Hematopoietic multipotent progenitor cell treated with erythropoietin and hydrocortisone succinate and interleukin-3 and kit ligand, for 17 days (in vitro differentiated cells): ENCODE results near the gene VEGFD.

Experiments
- DNase-seq: peaks from one replicate; pipeline ENCODE4 v3.0.0-alpha.2; 2015; ENCODE audit warnings: low spot score

VEGFD gene, protein sequence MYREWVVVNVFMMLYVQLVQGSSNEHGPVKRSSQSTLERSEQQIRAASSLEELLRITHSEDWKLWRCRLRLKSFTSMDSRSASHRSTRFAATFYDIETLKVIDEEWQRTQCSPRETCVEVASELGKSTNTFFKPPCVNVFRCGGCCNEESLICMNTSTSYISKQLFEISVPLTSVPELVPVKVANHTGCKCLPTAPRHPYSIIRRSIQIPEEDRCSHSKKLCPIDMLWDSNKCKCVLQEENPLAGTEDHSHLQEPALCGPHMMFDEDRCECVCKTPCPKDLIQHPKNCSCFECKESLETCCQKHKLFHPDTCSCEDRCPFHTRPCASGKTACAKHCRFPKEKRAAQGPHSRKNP

DNA sequence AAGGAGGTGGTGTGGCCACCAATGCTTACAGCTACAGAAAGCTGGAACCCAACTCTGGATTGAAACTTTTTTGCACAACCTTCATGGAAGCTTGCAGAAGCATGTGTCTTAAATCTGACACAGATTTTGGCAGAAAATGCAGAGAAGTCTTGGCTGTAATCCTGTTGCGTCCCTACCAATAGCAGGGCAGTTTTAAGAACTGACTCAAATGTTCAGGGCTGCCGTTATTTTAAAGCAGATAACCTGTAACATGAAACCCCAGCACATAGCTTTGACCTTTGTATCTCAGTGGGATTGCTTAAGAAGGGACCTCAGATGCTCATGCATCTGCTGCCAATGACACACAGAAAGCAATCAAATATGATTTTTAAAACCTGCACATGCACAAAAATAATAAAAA lies at the start of gene VEGFD:
VEGFD (minus strand) TSS at position 110 of the 400 bp plus-strand sequence. CDS start 467 bp downstream, outside the sequence.
- no peak for DNase-seq

DNA sequence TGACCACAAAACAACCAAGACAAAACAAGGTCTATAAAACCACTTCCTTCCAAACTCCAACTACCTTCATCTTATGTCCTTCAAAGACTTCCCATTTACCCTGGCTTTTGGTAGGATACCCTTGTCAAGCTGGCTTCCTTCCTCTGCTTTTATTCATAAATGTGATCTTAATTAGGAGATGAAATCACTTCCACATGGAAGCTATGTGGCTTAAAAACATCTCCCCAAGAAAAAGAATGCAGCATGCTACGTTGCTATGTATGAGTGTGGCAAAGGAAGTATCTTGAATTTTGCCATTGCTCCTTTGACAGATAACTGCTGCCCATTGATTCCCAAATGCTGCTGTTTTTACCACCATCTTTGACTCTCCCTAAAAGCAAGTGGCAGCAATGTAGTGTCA lies 46.4 kb upstream of the VEGFD start:
- no peak for DNase-seq

DNA sequence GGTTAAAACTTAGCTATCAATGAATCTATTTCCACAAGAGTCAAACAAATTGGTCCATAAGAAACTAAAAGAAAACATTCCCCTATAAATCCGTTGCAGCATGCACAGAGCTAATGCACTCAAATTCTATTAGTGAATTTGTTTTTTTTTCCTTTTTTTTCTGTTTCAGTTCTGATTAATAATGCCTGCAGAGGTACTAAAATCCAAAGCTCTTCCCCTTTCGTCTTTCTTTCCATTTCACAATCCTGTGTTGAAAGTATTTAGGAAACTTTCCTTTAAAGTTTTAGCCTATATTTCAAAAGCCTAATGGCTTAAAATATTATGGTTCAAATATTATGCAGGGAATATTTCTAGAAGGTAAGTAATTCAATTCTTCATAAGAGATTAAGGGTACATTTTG lies 45.9 kb upstream of the VEGFD start:
- DNase-seq, result no peak

DNA sequence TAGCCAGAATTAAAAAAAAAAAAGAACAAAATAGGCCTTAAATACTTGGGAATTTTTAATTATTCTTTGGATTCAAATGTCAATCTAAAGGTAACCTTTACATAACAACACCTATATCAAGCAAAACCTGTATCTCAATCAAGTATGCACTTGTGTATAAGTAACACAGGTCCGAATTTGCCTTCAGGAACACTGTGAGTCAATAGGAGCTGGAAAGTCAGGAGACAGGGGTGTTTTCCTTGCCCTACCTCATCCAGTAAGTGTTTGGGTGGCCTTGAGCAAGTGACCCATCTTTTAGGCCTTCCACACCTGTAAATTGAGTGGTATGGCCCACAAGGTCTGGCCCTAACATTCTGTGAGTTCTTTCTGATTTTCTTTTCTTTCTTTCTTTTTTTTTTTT lies 40.8 kb upstream of the VEGFD start:
- DNase-seq, result no peak

DNA sequence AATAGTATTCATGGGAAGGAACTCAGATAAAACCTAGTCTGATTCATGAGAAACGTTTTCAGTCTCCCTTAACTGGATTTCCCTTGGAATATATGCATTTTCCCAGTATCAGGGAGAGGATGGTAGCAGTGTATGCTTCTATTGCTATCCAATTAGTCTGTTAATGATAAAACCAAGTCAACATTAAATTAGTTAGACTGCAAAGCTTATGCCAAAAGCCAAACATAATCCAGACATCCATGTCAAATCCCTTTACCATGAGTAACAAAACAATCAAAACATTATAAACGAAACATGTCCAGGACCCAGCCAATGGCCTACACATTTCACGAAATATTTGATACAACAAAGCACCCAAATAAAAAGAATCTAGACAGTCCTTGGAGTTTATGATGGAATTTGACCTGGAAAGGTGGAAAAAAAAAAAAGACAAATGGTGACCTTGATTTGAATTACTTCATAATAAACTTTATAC lies 34.5 kb upstream of the VEGFD start:
- DNase-seq, result no peak

DNA sequence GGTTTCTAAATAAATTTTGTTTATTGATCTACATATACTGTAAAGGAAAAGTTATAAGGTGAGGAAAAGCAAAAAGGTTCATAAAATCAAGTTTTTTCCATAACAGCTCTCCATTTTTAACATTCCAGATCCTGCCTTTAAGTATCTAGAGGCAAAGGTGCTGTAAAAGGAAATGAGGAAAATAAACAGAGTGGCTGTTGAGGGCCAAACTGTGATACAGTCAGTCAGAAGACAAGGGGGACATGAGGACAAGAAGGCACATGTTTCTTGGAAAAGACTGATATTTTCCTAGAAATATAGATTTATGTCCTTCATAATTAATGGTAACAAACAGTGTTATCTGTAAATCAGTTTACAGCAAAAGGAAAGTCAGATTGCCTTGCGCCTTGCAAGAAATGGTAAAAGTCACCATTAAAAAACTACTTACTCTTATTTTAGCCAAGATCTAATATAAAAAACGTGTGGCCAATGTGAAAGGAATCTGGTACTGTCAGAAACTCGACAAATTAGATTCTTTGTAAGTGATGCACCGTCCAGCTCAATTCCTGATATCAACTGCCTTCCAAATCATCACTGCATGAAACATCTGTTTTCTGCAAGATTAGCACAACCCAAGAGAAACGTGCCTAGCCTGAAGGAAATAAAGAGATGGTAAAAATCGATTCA lies 34.0 kb upstream of the VEGFD start:
- no peak for DNase-seq

DNA sequence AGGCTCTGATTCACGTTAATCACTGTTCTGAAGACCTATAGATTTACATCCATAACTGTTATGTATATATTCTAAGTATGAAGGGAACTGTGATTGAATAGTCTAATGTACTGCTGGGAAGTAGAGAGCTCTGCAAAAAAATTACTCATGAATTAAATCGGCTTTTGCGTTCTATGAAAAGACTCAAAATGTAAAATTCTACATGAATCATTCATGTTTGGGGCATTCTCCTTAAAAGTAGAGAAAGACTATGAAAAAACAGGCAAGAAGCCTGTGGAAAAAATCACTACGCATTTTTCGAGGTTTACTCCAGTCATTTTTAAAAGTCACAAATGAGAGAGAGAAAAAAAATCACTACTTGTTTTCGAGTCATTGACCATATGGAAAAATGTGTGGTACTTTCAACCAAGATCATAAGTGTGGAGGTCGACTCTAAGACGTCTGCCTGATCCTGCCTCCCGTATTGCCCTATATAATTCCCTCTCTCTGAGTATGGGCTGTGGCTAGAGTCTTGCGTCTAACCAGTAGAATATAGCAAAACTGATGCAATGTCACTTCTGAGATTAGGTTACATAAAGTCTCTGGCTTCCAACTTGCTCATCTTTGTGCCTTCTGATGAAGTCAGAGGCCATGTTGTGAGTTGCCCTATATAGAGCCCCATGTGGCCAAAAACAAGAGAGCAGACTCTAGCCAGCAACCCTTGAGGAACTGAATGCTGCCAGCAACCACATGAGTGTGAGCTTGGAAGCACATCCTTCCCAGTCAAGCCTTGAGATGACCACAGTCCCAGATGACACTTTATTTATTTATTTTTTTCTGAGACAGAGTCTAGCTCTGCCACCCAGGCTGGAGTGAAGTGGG lies 32.1 kb upstream of the VEGFD start:
- no peak for DNase-seq

DNA sequence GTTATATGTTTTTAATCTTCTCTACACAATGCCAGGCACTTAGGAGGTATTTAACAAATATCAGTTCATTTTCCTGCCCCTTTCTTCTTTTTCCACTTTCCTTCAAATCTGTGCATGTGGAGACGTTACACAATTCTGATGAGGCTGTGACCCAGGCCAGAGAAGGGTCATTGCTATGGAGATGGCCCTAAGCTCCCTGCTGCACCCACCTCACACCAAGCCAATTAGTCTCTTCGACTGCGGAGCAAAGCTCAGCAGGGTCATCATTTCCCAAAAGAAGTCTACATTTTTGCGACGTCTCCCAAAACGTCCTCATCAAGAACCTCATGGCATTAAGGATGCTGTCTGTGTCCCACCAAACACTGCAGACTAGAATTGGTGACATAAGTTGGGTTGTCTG lies 28.9 kb upstream of the VEGFD start:
- no peak for DNase-seq

DNA sequence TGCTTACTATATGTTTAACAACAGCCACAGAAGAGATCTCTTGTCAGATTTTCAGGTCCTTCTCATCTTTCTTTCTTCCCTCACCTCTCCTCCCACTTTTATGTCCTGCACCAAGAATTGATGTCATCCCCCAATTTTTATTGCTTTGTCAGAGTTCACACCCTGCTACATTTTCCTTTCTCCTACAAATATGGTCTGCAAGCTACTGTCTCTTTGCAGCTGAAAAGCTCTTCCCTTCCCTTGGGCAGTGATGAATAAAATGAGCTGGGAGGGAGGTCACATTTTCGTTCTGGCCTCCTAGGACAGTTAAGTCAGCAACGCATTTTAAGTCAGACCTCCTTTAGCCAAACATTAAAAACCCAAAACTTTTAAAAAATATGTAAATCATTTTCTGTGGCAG lies 26.7 kb upstream of the VEGFD start:
- no peak for DNase-seq

DNA sequence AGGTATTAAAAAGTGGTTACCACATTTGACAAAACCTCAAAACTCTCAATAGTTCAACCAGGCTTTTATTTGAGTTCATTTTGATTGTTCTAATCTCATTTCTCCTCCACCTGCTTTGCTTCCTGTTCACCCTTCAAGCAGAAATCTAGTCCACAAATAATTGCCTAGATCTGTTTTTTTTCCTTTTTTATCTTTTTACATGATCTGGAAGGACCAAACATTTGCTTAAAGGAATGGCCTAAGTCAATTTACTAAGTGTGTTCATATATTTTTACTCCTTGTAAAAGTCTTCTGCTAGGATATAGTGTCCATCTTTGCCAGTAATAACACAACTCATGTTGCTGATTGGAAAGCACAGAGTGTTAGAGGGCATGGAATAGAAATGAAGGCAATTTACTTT lies 26.2 kb upstream of the VEGFD start:
- DNase-seq, result no peak

DNA sequence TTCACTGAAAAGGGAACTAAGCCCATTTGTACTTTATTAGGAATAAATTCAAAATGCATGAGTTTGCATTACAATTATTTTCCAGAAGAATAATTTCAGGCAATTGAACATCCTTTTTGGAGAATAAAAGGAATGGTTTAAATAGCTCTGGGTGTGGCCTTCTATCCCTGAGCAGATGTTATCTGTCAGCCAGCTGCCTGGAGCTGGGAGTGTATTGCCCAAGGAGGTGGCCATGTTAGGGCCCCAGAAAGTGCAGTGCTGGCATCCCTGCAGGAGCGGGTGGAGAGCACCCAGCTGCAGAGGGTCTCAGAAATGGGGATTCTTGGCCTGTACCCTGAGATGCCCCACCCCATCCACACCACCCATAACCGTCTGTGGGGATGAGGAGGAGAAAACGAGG lies 21.6 kb upstream of the VEGFD start:
- DNase-seq, result peak; percentile 10

DNA sequence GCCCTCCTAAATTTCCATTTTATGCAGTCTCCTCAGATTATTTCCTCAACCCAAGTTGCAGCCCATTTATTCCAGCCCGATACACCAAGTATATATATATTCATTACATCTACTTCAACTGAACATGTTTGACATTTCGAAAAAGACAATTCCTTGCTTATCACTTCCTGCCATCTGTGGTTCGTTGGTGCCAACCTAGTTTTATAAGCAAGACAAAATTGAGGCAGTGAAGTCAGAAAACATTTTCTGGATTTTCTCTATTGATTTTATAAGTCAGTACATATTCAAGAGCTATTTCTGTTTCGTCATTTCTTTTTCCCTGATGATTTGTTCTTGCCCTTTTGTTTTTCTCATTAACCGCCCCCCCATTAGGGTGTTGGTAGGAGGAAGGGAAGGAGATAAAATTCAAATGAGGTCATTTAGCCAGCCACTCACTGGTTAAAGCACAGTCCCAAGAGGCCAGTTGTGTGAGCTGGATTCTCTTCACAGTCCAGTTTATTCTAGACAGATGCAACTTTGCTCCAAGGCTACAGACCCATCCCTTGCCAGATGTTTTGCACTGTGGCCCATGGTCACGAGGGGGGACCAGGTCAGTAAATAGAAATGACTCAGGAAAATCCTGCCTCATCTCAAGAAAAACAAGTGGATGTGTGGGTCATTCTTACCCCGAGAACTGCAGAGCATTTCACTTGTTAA lies 20.3 kb upstream of the VEGFD start:
- peak; percentile 69 for DNase-seq

DNA sequence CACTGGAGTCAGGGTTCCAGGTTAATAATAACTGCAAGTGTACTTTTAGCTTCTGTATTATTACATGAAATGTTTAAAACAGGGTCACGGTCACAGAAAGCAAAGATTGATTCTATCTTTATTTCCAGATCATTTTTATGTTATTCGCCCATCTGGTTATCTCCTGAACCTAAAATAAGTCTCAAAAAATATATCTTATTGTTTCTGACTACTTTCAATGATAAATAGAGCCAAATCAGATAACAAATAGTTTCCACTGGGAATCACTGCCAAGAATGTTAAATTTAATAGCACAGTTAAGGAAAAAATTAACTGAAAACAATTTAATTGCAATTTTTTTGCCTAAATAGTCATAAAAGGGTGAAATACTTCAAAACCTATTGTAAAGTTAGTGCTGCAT lies 17.2 kb upstream of the VEGFD start:
- no peak for DNase-seq

DNA sequence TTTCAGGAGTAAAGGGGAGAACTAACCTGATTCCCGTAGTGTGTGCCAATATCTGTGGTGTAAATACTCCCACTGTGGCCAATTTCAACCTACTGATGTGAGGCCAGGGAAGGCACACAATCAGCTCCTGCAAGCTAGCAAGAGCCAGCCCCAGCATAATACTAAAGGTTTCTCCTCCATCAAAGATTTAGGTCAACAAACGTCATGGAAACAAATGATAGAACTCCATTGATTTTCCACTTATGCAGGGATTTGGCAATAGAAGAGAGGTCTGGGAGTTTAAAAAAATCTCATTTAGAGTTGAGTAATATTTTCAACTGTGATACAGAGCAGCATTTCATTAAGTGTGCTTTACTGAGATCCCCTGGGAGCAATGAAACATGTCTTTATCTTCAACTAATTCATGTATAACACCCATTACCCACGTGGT lies 15.8 kb upstream of the VEGFD start:
- DNase-seq, result no peak

DNA sequence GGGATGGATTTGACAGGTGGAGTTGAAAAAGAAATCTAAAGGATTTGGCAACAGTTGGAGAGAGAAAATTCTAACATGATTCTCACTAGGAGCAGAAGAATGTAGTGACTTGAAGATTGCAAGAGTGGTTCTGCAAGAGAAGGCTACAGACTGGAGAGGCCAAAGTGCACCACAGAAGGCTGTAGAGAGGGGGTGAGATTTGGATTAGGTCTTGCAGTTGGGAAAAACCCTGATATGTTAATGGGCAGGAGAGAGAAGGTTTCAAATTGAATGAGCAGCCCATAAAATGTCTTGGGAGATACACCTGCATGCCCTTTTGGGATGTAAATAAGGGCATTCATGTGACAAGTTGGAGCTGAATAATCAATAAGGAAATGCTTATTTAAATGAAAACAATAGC lies 14.7 kb upstream of the VEGFD start:
- no peak for DNase-seq

DNA sequence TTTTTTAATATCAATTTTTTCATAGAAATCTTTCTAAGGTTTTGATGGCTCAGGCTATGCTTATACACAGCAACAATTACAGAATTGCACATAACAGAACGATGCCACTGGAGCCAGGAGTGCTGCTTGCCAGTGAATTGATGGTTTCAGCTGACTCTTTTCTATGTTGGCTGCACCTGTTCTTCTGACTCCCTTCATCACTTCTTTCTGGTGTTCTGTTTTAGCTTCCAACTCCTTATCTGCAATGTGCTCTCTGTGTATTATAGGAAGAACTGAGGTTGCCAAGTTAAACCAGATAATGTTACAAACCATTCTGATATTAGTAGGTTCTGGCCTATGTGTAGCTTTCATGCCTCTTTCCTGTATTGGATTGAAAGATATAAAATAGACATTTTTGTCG lies 11.6 kb upstream of the VEGFD start:
- no peak for DNase-seq

DNA sequence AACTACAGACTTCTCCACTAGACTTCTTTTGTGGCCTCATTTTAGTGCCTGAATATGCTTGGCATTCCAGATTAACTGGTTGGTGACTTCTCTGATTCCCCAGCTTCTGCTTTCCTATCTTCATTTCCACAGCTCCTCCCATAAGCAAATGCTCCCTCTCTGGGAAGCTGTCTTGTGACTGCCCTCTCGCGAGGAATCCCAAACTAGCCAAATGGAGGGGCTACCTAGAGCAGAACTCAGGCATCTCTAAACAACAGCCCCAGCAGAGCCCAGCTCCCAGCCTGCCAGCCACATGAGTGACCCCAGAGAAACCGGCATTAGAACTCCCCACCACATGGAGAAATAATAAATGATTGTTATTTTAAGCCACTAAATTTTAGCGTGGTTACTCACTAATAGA lies 7.6 kb upstream of the VEGFD start:
- no peak for DNase-seq

DNA sequence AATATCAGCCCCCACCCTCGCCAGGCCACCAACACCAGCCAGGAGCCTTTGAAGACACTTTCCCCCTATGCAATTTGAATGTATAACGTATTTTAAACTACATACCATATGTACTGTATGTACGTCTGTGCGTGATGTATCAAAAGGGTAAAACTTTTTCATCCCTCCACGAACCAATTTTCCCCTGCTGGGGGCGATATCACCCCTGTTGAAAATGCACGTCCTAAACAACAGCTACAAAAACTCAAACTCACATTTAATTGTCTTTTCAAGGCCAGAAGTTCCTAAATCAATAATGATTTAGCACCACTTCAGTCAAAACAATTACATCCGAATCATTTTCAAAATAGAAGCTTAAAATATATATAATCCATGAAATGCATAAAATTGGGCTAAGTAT lies 1.4 kb downstream of the VEGFD start:
- DNase-seq, result peak; percentile 9

DNA sequence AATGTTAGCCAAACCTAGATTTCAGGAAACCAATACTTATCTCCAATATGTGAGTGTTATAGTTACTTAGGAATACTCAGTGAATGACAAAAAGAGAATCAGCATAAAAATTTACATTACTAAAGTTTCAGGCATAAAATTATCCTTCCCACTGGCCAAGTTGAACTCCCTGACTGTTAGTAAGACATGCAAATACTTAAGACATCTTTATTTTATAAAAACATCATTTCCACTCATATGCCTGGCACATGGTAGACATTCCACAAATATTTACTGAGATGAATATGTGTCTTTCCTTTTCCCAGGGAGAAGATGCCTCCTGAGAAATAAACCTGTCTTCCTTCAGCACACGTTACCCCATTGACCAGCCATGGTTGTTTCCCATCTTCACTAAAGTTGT lies 7.3 kb downstream of the VEGFD start:
- DNase-seq, result no peak

DNA sequence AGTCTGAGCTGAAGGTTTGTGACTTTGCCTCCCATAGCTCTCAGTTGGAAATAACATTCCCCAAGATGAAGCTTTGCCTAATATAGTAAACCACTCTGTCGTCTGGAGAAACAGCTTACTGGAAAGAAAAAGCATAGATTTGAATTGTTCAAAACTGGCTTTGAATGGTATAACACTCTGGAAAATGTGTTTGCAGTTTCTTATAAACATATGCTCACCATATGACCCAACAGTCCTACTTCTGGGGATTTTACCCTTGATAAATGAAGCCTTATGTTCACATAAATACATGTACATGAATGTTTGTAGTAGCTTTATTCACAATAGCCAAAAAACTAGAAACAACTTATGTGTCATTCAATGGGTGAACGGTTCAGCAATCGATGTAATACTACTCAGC lies 10.2 kb downstream of the VEGFD start:
- no peak for DNase-seq

DNA sequence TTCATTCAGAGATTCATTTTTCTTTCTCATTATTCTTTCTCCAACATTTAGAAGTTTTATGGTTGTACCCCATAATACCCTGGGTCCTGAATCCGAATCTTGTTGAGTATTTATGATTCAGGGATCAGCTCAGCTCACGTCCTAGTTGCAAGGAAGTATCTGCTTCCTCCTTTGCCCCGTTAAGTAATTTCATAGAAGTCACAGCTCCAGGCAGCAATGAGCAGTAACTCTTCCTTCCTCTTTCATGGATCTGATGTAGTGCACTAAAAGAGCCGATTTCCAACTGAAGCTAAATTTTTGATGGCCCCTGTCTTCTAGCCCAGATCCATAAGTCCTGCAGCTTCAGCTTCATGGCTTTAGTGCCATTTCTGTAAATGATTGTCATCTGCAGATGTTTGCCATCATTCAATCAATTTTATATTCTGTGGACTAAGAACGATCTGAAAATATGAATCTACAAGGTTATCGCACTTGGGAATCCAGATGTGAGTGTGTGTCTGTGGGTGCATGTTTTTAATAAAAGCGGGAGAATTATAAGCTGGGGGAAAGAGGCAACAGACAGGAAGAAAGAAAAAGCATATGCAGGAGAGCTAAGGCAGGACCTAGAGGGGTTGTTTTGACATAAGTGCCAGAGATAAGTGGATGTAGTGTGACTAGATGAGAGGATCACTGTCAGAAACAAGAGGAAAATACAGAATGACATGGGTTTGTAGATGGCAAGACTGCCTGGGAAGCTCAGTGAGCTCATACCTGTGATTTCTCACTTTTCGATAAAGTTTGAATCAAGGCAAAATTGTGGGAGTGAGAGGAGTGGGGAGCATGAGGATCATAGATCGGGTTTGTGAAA lies 17.5 kb downstream of the VEGFD start:
- no peak for DNase-seq
